M059J (cell line): ENCODE results near the gene MUL1. TPM values are rescaled to one million over a fixed set of nuclear protein-coding genes. Genes with fewer than 3 reads are reported as not detected.

Source experiments
- DNase-seq: peaks from one replicate; pipeline ENCODE4 v3.0.0-alpha.2; 2012; ENCODE audit warnings: low read depth
- total RNA-seq: library from RNA; depleted of rRNA; stranded (reverse); fragments of >200 nt; shearing (Covaris generic); gene quantifications from 2 replicates; pipeline ENCODE4 v1.2.3, GENCODE V29; 2014

MUL1 gene
- total RNA-seq, 1 experiment from 2014 or later: 48.8 TPM

DNA sequence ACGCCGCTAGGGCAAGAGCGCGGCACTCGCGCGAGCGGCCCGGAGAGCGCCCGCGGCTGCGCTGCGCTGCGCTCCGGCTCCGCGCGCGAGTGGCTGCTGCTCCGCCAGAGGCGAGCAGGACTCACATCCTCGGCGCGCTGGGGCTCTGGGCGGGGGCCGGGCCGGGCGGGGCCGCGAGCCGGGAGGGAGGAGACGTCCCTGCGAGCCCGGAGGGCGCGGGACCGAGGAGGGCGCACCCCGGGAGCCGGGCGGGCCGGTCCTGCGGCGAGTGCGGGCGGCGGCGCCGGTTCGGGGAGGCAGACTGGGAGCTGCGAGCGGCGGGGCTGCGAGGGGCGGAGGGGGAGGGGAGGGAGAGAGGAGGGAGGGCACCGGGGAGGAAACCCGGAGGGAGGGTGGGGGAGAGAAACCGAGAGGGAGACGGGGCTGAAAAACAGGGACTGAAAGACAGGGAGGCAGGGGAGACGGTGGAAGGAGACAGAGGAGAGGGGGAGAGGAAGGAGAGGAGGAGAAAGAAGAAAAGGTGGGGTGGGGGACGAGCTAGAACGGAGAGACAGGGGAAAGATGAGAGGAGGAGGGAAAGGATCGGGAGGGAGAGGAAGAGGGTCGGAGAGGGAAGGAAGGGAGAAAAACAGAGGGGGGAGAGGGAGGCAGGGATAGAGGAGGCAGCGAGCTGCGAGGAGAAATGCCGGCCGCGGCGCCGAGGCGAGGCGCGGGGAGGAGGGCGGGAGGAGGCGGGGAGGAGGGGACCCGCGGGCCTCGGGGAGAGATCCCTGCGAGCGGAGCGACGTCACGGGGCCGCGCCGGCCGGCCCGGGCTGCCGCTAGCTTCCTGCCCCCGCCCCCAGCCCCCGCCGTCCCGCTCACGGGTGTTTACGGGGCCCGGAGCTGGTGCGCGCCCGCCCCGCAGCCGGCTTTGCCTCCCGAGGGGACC is 22.2 kb downstream of the MUL1 start, which contains the start of gene CAMK2N1:
Gene CAMK2N1, minus strand, starts transcription at position 684 of the 930 bp plus-strand sequence. CDS start 831 bp downstream, outside the sequence.
- DNase-seq: peak; percentile 56

DNA sequence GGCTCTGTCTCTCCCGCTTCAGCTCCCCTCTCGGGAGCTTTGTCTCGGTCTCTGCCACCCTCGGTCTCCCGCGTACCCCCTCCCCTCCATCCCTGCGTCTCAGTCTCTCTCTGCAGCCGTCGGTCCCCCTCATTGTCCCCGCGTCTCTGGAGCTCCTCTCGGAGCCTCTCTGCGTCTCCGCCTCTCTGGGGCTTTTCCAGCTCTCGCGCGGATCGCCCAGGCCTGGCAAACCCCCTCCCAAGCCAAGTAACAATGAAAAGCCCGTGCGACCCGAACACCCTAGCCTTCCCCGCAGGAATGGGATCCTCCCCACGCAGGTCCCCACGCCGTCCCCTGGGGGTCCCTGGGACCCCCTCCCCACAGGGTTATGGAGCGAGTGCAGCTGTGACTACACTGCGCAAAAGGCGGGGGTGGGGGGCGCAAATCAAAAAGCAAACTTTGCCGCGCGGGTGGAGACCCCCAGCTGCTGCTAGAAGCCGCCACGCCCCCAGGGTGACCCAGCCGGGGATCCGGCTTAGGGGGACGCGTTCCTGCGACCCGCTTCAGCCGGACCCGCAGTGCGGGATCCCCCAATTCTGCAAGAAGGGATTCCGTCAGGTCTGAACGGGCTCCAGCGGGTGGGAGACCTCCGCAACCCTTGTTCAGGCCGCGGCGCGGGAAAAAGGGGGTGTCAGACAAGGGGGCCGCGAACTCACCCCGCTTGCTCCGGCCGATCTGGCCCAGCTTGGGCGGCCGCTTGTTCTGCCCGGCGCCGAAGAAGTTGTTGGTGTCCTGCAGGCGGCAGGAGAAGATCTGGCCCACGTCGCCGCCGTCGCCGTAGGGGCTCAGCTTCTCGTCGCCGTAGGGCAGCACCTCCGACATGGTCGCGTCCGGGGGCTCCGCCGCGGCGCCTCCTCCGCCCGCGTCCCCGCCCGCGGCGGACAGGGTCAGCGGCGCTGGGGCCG is 23.2 kb downstream of the MUL1 start:
- peak; percentile 23 for DNase-seq

DNA sequence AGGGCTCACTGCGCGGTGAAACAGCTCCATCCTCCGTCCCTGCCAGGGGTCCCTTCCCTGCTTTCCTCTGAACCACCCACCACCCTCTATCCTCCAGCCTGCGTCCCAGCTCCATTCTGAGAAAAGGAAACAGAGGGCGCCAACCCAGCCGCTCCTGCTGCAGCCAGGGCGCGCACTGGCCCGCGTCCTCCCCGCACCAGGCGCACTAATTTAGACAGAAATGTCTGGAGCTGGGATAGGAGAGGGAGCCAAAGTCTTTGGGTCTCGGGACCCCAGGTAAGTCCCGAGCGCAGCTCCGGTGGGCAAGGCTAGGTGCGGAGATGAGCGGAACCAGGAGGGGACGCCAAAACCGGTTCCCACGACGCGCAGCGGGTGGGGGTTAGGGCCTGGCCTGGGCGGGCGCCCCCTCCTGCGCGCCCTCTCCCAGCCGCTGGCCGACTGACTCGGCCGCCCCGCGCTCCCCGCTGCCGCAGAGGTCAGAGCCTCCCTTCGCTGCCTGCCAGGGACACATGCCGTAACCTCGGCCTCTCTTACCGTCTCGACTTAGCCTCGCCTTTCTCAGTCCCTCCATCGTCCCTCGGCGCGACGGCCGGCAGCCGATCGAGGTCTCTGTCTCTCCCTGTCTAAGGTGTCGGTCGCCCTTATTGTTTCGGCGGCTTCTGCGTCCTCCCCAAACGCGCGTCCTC is 24.0 kb downstream of the MUL1 start:
- peak; percentile 43 for DNase-seq

DNA sequence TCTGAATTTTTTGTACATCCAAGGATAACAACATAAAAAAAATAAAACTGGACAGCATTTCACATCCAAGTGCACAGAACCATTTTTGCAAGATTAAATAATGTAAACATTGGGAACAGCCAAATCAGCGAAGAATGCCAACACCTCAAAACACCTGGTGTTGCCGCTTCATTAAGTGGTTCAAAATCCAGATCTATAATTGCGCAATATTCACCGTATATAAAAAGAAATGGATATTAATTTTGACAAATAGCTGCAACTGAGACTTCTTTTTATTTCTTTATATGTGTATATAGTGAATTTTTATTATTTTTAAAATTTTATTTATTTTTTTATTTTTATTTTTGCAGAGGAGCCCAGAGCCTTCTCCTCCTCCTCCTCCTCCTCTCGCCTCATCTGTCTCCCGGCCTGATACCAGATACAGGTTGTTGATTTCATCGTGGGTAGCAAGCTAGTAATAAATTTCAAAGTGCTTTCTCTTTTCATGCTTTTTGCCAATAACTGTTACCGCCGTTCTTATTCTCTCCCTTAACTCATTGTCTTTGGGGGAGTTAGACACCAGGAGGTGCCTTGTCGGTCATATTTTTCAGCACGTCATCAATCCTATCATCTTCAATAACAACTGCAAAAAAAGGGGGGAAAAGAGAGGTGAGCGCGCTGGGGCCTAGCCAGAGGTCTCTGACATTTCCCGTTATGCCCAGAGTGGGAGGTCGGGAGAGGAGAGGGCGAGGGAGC is 24.7 kb downstream of the MUL1 start:
- DNase-seq: no peak

DNA sequence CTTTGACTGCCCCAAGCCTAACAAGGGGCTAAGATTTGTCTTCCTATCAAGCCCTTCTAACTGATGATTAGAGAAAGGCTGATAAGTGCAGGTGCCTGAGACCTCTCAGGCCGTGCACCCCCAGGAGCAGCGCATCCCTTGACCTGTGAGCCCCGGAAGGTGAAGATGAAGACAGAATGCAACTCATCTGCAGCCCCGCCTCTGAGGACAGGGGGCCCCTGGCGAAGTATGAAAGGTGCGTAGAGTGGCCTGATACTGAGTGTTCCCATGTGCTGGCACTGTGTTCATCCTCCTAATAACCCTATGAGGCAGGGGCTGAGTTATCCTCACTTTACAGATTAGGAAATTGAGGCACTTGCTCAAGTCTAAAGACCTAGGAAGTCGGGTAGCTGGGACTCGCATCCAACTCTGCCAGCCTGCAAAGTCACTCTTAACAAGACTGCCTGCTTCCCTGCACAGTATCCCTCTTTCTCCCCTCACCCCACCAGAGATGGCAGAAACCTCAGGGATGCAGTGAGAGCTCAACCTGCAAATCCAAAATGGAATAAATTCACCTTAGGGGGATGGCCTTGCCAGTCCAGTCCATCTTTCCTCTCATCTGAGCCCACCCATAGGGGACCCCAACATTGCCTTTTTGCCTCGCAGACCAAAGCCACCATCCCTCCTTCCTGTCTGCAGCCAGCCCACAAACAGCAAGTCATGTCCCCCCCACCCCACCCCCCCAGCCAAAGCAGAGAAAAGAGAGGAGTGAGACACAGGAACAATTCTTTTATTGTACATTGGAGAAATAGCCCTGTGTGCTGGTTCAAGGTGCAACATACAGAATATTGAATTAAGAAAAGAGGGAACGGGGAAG is 26.1 kb downstream of the MUL1 start:
- DNase-seq: no peak

DNA sequence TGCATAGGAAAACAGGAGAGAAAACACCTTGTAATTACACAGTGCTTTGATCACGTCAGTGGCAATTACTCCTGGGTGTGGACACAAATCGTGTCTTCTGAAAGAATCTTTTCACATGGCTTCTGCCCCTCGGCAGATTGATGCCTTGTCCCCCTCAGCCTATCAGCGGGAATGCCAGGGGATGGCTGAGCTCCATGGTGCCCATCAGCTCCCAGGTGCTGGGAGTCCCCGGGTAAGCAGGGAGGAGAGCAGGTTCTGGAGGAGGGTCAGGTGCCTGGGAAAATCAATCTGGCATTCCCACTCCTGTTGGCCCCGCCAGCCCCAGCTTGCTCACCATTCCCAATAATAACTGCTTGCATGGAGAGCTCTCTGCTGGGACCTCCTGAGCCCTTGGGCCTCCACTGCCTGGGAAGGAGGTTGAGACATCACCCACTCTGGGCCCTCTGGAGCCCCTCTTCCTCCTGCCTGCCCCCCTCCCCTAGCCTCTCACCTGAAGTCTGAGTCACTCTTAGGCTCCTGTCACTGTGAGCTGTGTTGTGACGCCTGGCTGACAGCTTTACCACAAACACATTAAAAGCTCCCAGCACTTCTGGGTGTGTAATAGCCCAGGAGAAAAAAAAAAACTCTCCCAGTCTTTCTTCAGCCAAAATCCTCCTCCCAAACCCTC is 26.9 kb downstream of the MUL1 start:
- peak; percentile 28 for DNase-seq

DNA sequence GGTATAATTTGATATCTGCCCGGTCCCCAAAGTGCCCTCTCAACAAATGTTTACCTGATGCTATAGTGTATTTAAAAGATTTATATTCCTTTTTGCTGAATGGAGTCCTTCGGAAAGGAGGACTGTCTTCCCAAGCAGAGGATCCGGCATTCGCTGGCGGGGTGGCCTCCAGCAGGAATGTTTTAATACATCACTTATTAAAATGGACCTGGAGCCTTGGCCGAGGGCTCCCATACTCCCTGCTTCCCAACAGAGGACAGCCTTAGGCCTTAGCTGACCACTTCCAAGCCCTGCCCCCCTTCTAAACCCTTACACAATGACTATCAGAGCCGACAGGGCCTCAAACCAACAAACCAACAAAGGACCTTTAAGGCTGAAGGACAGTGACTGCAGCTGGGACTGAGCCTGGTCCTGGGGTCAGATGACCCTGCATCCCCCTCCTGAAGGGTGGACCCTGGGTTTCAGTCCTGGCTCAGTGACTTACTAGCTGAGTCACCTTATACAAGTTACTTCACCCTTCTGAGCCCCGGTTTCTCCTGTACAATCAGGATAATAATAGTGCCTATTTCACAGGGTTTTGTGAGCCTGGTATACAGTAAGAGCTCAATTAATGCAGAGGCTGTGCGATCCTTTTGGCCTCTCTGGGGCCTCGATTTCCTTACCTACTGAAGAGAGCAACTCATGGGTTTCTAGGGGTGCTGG is 27.6 kb downstream of the MUL1 start:
- no peak for DNase-seq

DNA sequence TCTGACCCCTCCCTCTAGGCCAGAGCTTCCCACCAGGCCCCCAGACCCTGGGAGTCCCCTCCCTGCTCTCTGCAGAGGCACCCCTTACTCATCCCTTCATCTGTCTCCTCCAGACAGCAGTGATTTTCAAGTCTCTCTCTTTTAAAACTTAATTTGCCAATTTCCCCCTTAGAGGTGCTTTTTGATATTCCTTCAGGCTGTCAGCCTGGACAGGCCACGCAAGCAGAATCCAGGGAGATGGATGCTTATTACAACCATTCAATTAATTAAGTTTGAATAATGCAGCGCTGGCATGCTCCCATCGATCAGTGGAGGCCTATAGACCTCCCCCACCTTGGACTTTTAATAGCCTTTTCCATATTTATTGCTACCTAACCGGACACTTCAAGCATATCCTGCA is 28.1 kb downstream of the MUL1 start:
- DNase-seq: no peak

DNA sequence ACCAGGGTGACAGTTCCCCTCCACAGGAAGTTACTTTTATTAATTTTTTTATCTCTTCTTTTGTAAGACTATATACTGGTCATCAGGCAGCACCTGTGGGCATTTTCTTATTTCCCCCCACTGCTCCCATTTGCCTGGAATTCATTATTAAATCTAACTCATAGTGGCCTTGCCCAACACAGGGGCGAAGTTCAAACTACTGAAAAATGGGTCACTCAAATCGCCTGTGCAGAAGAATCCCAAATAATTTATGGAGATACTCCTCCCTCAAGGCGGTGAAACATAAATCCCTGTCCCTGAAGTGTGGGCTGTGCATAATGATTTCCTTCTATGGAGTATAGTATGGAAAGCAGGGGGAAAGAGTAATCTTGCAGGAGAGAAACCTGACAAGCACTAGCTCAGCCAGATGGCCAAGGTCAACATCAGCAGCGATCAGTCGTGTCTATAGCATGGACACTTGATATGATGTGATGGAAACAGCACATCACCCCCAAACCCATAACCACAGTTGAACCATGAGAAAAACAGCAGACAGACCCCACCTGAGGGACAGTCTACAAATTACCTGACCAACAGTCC is 29.8 kb downstream of the MUL1 start:
- no peak for DNase-seq

DNA sequence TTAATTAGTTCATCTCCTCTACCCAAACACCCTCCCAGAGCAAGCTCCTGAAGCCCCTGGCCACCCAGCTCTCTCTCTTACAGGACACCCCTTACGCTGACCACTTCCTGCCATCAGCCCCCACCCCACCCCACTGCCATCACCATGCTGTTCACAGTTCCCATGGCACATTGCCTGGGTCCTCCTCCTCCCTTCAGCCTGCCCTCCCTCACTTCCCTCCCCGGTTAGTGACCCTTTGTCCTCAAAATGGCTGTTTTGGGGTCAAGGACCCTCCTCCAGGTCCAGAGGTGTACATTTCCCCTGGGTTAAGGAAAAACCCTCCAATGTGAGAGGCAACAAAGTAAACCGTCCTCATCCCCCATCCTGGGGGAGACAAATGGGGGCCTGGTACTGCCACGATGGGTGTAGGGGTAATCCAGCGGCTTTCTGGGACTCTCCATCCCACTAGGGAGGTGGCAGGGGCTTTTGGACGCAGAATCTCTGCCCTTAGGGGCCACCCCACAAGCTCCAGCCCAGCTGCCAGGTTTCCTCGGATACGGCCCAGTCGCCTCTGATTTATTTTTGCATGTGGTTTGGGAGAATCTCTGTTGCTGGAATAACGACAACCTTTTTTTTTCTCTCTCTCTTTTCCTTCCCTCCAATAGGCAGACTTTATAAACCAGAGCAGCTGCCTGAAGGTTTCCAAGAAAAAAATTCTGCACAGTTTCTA is 30.4 kb downstream of the MUL1 start:
- DNase-seq: no peak

DNA sequence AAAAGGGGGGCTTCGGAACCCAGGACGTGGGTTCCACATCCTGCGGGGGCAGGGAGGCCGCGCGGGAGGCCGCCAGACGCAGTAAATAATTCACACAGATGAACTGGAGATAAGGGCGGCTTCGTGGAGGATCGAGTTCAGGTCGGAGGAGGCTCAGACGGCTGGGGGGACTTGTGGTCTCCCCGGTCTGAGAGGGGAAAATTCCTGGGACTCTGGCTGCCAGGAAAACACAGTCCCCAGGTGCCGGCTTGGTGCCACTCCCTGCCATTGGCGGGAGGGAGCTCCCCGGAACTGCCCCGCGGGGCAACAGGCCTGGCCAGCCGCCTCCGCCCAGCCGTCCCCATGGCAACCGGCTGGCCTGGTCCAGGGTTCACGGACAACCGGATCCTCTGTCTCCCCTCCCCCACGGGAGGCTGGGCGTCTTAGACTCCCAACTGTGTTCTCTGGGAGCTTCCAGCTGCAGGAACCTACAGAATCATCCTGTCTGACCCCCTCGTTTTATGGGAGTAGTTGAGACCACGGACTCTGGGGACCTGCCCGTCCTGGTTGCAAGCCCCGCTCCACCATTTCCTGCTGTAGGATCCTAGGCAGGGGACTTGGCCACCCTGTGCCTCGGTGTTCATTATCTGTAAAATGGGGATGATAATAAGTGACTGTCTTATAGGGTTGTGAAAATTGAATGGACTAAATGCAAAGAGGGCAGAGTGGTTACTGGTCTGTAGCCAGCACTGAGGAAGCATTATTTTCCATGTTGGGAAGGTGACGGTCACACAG is 31.5 kb downstream of the MUL1 start:
- DNase-seq: peak; percentile 80

DNA sequence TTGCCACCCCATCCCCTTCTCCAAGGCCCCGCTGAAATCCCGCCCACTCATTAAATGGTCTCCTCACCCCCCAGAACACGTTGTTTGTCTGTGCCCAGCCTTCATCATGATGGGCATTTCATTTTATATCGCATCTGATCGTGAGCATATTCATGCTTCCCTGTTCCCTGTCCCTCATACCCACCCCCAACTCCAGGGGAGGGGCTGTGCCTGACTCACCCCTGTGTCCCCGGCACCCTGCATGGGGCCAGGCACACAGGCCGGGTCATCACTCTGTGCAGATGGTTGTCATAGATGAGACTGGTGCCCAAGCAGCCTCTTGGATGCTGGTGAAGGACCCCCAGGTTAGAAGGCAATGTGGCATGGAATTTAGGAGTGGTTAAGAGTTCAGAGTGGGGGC is 33.0 kb downstream of the MUL1 start:
- DNase-seq: no peak

DNA sequence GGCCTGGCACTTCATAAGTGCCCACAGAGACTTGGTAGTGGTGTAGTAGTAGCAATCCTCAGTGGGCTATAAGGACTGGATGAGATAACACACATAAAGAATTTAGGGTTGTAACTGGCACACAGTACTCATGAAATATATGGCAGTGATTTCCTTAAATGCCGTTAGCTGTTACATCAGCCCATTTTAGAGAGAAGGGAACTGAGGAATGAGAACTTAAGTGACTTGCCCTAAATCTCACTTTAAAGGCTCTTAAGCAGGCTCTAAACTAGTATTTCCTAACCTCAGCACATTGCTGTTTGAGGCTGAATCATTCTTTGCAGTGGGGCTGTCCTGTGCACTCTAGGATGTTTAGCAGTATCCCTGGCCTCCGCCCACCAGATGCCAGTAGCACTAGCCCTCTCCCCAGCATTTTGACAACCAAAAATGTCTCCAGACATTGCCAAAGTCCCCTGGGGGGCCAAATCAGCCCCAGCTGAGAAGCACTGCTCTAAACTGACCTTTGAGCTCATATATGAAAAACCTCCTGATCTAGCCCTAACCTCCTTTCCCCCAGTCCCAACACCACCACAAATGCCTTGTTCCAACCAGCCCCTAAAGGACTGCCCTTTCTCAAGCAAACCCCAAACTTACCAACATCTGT is 33.5 kb downstream of the MUL1 start:
- no peak for DNase-seq

DNA sequence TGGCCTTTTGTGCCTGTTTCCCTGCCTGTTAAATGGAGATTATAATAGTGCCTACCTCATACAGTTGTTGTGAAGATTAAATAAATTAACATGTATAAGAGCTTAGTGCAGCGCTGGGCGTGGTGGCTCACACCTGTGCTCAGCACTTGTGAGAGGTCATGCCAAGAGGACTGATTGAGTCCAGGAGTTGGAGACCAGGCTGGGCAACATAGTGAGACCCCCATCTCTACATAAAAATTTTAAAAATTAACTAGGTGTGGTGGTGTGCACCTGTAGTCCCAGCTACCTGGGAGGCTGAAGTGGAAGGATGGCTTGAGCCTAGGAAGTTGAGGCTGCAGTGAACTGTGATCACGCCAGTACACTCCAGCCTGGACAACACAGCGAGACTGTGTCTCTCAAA is 34.1 kb downstream of the MUL1 start:
- no peak for DNase-seq

DNA sequence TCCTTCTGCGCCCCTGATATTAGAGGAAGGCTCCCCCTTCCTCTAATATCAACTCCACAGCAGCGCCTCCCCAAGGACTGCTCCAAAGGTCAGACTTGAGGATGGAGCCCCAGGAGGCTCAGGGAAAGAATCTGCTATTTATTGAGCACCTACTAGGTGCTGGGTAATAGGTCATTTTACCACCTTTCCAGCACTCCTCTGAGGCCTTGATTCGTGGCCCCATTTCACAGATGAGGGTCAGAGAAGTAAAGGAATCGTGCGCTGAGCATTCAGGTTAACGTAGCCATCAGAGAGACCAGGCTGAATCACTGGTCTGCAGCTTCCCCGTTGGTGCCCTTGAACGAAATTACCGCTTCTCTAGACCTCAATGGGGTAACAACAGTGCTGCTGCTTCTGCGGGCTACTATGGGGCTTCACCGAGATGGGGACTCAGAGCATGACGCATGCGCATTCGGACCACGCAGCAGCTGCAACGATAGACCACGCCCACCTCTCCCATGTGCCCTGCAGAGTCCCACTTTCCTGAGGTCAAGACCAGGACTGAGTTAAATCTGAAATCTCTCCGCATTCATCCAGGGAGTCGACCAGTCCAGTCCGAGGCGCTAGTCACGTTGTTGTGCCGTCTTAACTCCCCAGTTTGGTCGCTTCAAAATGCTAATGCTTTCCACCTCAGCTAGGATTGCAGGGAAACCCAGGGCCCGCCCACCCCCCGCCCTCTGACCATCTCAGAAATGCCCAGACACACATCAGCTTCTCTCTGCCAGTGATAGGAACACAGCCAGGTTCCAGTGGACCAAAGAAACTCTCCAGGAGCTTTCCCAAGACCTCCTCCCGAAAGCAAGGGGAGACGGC is 34.9 kb downstream of the MUL1 start:
- no peak for DNase-seq

DNA sequence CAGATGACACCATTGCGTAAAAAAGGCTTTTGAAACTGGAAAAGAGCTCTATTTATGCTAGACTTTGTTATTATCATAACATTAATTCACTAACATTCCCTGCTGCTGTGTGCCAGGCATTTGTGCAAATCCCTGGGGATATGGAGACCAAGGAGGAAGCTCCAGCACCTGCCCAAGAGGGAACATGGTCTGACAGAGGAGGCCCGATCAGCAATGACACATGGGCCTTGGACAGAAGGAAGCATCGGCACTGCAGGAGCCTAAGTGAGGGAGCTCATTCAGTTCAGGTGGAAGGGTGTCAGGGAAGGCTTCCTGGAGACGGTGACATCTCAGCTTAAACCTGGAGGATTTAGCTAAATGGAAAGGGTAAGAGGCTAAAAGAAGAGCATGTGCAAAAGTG is 35.8 kb downstream of the MUL1 start:
- DNase-seq: no peak
